Right lung (tissue), 5 donors: ENCODE measurements around the gene UBE2D3. TPM values are rescaled to one million over a fixed set of nuclear protein-coding genes. Genes with fewer than 3 reads are reported as not detected.

Experiments used
- DNase-seq, 2 donors: peaks; one replicate each; pipeline ENCODE4 v3.0.0-alpha.2; 2013
- polyA plus RNA-seq, 5 donors: library from polyadenylated mRNA; unstranded; fragments of 120-200 nt; gene quantifications; one replicate each; pipeline versions ENCODE4 v1.2.1 to v1.2.3, GENCODE V29; 2013; ENCODE audit warnings: inconsistent platforms in 1 of 5, low replicate concordance in 1 of 5; ENCODE audit not compliant: insufficient read length in 5 of 5, insufficient read depth in 1 of 5

UBE2D3 gene
- polyA plus RNA-seq, 5 donors: 257 to 318 (median 270) TPM

- DNase-seq: no peak
Observed at GRCh38 chr4:102758241-102759160, 68.8 kb downstream of the UBE2D3 start.

GRCh38 chr4:102757681-102758080, 69.7 kb downstream of the UBE2D3 start:
- DNase-seq: no peak

DNA sequence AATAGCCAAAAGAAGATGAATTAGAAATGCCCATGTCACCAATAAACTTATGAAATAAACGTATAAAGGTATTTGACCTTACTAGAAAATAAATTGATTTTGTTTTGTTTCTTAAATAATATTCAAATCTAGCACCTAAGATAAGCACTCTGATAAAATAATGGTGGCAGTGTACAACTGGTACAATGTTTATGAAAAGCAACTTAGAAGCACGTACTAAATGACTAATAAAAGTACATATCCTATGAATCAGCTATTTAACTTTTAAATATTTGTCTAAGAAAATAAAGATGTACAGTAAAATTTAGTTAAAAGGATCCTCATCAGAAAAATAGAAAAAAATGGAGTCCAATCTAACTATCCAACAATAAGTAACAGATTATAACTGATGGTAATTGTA, 73.3 kb downstream of the UBE2D3 start:
- no peak for DNase-seq

GRCh38 chr4:102751941-102752340, 75.4 kb downstream of the UBE2D3 start:
- no peak for DNase-seq

Other genes with a start within 250 kb of the UBE2D3 start
- 10 to 100 TPM; 25.9 to 40.8 (median 35.4) TPM for gene MANBA, start 66.6 kb downstream of the UBE2D3 start, polyA plus RNA-seq
- gene CISD2, start 41.4 kb upstream of the UBE2D3 start, polyA plus RNA-seq: 10 to 100 TPM; 30.2 to 44.0 (median 35.3) TPM
- gene SLC9B1, start 192.2 kb upstream of the UBE2D3 start, polyA plus RNA-seq: 1 to 10 TPM; 2.4 to 4.9 (median 4.1) TPM
- 10 to 100 TPM in 1 of 5 donors, 1 to 10 TPM in 4; 5.8 to 12.1 (median 8.3) TPM for gene SLC9B2, start 249.2 kb upstream of the UBE2D3 start, polyA plus RNA-seq